GM19239 (cell line): ENCODE measurements around the gene SH3D19.
"Not testable (repeated sequence)": the region's sequence is repeated elsewhere in the genome, so short reads cannot be mapped to it uniquely, and the experiment has no call there.

Source experiments
- DNase-seq: peaks from one replicate; pipeline ENCODE4 v3.0.0; 2011; ENCODE audit warnings: low spot score; ENCODE audit not compliant: insufficient read length
- FAIRE-seq: peaks from 2 replicates; lab custom pipeline; 2011; peaks lifted over from hg19 to GRCh38; lab: Jason Lieb, UNC

Gene SH3D19

GRCh38 chr4:151284534-151285245 is 40.7 kb downstream of the SH3D19 start:
- DNase-seq (no peak), FAIRE-seq (no peak)

- FAIRE-seq (peak; percentile 44), DNase-seq (peak; percentile 34)
These were observed 48.4 kb downstream of the SH3D19 start, which contains the start of gene PRSS48 for GRCh38 chr4:151276787-151277562. Gene PRSS48, plus strand, starts transcription at chr4:151277161. Its CDS starts 12 bp downstream, at chr4:151277173.

- not testable (repeated sequence) for DNase-seq, FAIRE-seq
These were observed 56.5 kb downstream of the SH3D19 start for GRCh38 chr4:151268905-151269304.

GRCh38 chr4:151267822-151268535 is 57.4 kb downstream of the SH3D19 start:
- FAIRE-seq, result no peak
- DNase-seq, result no peak

GRCh38 chr4:151267104-151267503 is 58.3 kb downstream of the SH3D19 start:
- no peak for DNase-seq
- FAIRE-seq, result no peak

GRCh38 chr4:151266497-151266896 is 58.9 kb downstream of the SH3D19 start:
- FAIRE-seq (no peak), DNase-seq (no peak)

- no peak for DNase-seq
- FAIRE-seq, result no peak
These were observed 62.0 kb downstream of the SH3D19 start for GRCh38 chr4:151263455-151263854.

- FAIRE-seq (no peak), DNase-seq (no peak)
These were observed 64.9 kb downstream of the SH3D19 start for GRCh38 chr4:151260526-151260925.

GRCh38 chr4:151259752-151260151 is 65.7 kb downstream of the SH3D19 start:
- FAIRE-seq (no peak), DNase-seq (no peak)

- FAIRE-seq (no peak), DNase-seq (no peak)
These were observed 67.7 kb downstream of the SH3D19 start for GRCh38 chr4:151257704-151258103.

GRCh38 chr4:151256134-151256533 is 69.3 kb downstream of the SH3D19 start:
- DNase-seq, result no peak
- FAIRE-seq, result no peak

GRCh38 chr4:151255680-151256079 is 69.7 kb downstream of the SH3D19 start:
- DNase-seq, FAIRE-seq: not testable (repeated sequence)

GRCh38 chr4:151255226-151255625 is 70.2 kb downstream of the SH3D19 start:
- not testable (repeated sequence) for DNase-seq, FAIRE-seq

- DNase-seq (no peak), FAIRE-seq (no peak)
These were observed 73.7 kb downstream of the SH3D19 start for GRCh38 chr4:151251603-151252304.

- FAIRE-seq (no peak), DNase-seq (no peak)
These were observed 74.7 kb downstream of the SH3D19 start for GRCh38 chr4:151250706-151251105.

GRCh38 chr4:151248519-151248918 is 76.9 kb downstream of the SH3D19 start:
- no peak for FAIRE-seq

GRCh38 chr4:151247395-151247794 is 78.0 kb downstream of the SH3D19 start:
- no peak for FAIRE-seq
- no peak for DNase-seq

More at GRCh38 chr4:151248519-151248918, 76.9 kb downstream of the SH3D19 start:
- no peak for DNase-seq

GRCh38 chr4:151246742-151247141 is 78.7 kb downstream of the SH3D19 start:
- no peak for DNase-seq
- FAIRE-seq, result no peak

- DNase-seq (no peak), FAIRE-seq (no peak)
These were observed 83.1 kb downstream of the SH3D19 start for GRCh38 chr4:151242305-151242704.

- DNase-seq (no peak), FAIRE-seq (no peak)
These were observed 85.8 kb downstream of the SH3D19 start for GRCh38 chr4:151239608-151240007.
